NCI-H82 (cell line): ENCODE results near the gene UQCC5.
A peak's percentile ranks its signal among the peaks of the same experiment; 100 is the strongest.
"Not testable (repeated sequence)": the region's sequence is repeated elsewhere in the genome, so short reads cannot be mapped to it uniquely, and the experiment has no call there.

ENCODE experiments used
- DNase-seq: peaks from one replicate; lab custom pipeline; 2025; lab: John Stamatoyannopoulos, UW

UQCC5 gene

DNA sequence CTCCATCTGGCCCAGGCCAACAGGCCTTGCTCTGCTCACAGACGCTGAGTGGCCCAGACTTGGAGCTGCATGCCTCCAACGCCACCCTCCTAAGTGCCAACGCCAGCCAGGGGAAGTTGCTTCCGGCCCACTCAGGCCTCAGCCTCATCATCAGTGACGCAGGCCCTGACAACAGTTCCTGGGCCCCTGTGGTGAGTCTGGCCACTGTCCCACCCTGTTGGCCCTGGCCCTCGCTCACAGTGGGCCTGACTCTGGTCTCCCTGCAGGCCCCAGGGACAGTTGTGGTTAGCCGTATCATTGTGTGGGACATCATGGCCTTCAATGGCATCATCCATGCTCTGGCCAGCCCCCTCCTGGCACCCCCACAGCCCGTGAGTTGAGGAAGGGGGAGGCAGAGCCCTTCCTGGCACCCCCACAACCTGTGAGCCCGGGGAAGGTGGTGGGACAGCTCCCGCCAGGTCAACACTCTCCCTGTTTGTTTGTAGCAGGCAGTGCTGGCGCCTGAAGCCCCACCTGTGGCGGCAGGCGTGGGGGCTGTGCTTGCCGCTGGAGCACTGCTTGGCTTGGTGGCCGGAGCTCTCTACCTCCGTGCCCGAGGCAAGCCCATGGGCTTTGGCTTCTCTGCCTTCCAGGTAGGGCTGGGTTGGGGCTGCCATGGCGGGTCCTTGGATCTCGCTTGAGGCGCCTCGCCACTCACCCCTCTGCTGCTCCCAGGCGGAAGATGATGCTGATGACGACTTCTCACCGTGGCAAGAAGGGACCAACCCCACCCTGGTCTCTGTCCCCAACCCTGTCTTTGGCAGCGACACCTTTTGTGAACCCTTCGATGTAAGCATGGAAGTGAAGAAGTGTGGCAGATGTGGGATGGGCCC lies 12.8 kb upstream of the UQCC5 start:
- no peak for DNase-seq

- no peak for DNase-seq
These were observed 12.1 kb upstream of the UQCC5 start for GRCh38 chr3:52524258-52524751.

DNA sequence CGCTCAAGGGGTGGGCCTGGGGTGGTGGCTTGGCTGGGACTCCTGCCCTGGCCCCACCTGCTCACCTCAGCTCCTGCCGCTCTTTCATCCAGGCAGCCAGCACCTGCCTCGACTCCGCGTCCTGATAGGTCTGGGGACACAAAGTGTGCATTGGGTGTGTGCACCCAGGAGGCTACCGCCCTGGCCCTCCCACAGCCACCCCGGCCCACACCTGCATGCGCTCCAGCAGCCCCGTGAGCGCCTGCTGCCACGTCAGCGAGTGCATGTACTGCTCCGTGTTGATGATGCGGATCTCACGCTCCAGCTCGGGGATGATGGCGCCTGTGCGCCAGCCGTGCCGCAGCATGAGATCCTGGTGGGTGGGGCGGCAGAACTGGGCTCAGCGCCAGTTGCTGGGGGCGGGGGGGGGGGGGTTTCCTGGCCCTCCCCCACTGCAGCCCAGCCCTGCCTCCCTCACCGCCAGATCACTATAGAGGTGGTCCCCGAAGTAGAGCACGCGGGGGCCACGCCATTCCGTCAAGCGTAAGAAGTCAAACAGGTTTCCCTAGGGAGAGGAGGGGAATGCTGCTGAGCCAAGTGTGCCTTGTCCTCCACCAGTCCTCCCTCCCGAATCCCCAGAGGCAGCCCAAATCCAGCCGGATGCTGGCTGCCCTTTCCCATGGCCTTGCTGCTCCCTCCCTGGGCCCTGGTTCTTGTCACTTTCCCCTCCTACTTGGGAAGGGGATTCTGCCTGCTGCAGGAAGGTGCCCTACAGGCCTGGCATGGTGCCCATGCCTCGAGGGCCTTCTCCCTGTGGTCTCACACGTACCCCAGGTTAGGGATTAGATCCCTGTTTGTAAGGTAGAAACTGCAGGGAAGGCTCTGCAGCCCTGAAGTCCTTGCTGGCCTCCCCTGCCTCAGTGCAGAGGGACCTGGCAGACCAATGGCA lies 11.4 kb upstream of the UQCC5 start:
- DNase-seq = no peak

GRCh38 chr3:52525680-52526561 lies 10.5 kb upstream of the UQCC5 start:
- DNase-seq = peak; percentile 32

GRCh38 chr3:52526671-52527038 lies 9.8 kb upstream of the UQCC5 start:
- DNase-seq = not testable (repeated sequence)

DNA sequence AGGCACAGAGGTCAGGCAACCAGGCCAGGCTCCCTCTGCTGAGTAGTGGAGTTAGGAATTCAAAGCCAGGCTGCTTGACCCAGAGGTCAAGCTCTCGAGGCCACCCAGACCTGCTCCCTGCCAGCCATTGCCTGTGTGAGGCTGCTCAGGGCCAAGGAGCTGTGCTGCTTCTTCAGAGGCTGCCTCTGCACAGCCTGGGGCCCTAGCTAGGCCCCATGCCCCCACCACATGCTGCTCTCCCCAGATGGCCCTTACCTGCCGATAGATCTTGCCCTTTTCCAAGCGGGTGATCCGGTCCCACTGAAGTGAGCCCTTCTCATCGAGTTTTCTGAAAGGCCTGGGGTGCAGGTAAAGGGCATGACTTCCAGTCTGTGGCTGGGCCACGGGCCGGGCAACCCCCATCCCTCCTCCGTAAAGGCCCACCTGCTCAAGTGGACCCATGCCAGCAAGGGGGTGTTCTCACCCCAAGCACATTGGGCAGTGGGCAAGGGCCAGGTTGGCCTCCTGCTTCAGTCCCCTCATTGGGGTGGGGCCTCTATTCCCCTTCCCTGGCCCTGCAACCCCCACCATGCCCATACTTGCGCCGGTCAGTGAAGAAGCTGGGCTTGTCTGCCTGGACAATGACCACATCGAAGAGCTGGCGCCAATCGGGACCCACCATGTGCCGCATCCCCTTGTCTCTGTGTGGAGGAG lies 9.2 kb upstream of the UQCC5 start:
- DNase-seq = no peak

DNA sequence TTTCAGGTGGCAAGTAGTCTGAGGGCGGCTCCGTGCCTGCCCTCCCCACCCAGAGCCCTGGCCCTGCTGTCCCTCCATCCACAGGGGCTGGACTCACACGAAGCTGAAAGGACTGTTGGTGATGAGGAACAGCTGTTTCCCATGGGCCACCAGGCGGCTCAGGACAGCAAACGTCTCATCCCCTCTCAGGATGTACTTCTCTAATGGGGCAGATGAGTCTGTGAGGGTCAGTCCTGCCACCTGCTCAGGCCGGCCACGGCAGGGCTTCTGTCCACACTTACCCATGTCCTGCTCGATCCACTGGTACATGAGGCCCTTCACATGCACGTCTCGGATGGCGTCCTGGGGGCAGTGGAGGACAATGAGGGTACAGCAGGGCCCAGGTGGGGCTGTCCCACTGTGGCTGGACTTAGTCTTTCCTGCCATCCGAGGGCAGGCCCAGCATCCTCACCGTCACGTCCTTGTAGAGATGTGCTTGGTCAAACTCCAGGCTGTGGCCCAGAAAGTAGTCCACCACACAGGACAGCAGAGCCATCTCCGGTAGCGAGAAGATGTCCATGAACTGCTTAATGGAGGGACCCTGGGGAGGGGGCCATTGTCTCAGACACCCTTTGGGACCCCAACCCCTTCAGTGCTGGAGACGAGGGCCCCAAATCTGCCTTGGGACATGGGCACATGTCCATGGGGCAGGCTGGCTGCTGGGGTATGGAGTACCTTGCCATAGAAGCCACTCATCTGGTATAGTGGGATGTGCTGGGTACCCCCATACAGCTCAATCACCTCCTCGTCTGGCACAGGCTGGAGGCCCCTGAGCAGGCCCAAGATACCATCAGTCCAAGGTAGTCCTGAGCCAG lies 8.4 kb upstream of the UQCC5 start:
- DNase-seq = no peak

- no peak for DNase-seq
These were observed 7.6 kb upstream of the UQCC5 start for GRCh38 chr3:52528586-52529375.

DNA sequence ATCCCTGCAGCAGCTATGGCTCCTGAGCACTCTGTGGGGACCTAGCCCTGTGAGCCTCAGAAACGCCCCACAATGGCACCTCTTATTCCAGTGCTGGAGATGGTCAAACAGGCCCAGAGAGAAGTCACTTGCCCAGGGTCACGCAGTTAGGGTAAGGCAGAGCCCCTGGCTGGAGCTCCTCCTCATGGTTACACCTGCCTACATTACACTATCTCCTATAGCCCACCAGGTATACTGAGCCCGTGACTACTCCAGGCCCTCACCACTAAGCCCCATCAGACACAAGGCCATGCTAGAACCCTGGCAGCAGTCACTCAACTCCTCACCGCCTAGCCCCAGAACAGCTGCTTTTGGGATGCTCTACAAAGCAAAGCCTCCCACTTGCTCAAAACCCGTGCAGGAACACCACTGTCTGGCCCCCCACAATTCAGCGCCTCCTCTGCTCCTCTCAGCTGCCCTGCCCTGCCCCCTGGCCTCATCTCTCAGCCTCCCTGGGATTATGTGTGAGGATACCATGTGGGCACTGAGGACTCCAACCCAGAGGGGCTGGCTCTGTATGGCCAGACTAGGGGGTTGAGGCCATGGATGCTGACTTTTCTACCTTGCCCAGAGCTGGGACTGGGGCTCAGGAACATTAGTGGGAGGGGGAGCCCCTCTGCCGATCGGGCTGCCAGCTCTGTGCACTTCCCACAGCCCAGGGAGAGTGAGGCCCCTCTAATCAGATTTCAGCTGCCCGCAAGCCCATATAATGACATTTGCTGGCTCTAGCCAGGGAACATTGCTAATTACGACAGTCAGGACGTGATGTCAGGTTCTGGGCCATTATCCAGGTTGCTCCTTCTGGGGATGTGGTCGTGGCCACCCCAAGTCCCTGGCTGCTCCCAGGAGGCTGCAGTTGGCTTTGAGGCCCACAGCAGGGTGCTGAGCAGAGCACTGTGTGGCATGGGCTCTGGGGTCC lies 6.8 kb upstream of the UQCC5 start:
- peak; percentile 85 for DNase-seq

DNA sequence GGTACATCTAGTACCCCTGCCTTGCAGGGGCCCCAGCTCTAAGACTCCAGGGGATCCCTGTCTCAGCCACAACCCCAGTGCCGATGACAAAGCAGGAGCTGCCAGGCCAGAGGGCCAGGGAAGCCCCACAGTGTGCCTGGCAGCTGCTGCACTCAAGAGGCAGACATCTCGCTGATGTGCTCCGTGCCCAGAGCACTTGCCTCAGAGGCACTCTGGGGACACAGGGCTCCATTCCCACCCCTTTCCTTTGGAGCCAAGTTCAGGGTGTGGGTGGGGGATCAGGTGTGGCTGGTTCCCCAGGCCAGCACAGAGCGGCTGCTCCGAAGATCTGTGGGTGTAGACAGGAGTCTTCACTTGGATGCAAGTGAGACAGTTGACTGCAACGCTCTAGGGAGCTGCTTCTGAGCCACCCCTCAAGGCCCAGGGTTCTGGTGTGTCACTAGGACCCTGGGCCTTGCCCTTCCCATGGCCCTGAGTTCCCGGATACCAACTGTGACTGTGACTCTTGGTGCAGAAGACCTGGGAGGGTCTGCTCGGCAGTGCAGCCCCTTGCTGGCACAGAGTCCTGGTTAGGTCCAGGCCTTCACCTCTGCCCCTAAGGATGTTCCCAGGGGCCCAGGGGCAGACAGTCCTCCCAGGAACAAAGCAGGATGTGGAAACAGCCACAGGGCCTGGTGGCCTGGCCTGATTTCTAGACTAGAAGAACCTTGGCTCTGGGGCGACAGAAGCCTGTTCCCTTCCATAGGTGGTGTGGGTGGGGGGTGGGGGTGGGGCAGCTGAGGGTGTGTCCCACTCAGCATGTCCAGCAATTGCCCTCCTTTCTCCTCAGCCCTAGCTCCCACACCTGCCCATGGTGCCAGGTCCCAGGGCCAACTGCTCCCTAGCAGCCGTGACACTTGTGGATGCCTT lies 5.2 kb upstream of the UQCC5 start:
- DNase-seq = peak; percentile 29

GRCh38 chr3:52531860-52532516 lies 4.4 kb upstream of the UQCC5 start:
- DNase-seq = no peak

DNA sequence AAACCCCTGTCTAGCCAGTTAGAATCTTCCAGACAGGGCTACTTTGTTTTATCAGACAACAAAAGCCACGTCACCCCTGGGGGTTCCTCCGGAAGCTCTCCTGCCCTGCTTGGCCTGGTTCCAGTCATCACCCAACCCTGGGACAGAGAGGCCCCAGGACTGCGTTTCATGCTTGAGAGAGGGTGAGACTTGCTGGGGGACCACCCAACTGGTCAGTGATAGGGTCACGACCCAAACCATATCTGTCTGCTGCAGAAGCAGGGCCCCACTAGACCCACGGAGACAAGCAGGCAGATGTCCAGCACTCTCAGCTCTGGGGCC lies 3.9 kb upstream of the UQCC5 start:
- no peak for DNase-seq

- DNase-seq = no peak
These were observed 3.4 kb upstream of the UQCC5 start for GRCh38 chr3:52532838-52533622.

GRCh38 chr3:52533623-52534280 lies 2.7 kb upstream of the UQCC5 start, which contains the start of gene NT5DC2:
TSS of gene NT5DC2 (minus strand) at chr3:52533857. CDS start at chr3:52533737, 120 bp downstream.
- peak; percentile 86 for DNase-seq
